H9 (cell line): ENCODE results near the gene PAQR7. TPM values are rescaled to one million over a fixed set of nuclear protein-coding genes. Genes with fewer than 3 reads are reported as not detected.

Experiments used
- DNase-seq: peaks from one replicate; pipeline ENCODE4 v3.0.0-alpha.2; 2017
- H2AFZ ChIP-seq: one replicate; pipeline ENCODE4 v1.6.1; 2013; ENCODE audit warnings: mild to moderate bottlenecking, low read length, control low read depth, moderate library complexity
- H2AK5ac ChIP-seq: 2 replicates; pipeline ENCODE4 v1.6.1; 2013; ENCODE audit warnings: low read length, control low read depth, mixed read lengths; ENCODE audit not compliant: insufficient read length
- H2BK120ac ChIP-seq: one replicate; pipeline ENCODE4 v1.6.1; 2013; ENCODE audit warnings: low read depth, mild to moderate bottlenecking, low read length, control low read depth, inconsistent platforms; ENCODE audit not compliant: poor library complexity, severe bottlenecking
- H2BK12ac ChIP-seq: 2 replicates; pipeline ENCODE4 v1.6.1; 2013; ENCODE audit warnings: low read length, control low read depth, mixed read lengths, low read depth; ENCODE audit not compliant: insufficient read length
- H2BK15ac ChIP-seq: 2 replicates; pipeline ENCODE4 v1.6.1; 2013; ENCODE audit warnings: low read depth, low read length, control low read depth
- H2BK20ac ChIP-seq: one replicate; pipeline ENCODE4 v1.6.1; 2013; ENCODE audit warnings: low read depth, mild to moderate bottlenecking, low read length, control low read depth, inconsistent platforms; ENCODE audit not compliant: poor library complexity, severe bottlenecking
- H2BK5ac ChIP-seq: 2 replicates; pipeline ENCODE4 v1.6.1; 2013; ENCODE audit warnings: low read length, control low read depth, mixed read lengths; ENCODE audit not compliant: insufficient read length
- H3K14ac ChIP-seq: 2 replicates; pipeline ENCODE4 v1.6.1; 2013; ENCODE audit warnings: low read length, control low read depth; ENCODE audit not compliant: insufficient read depth
- H3K18ac ChIP-seq: 2 replicates; pipeline ENCODE4 v1.6.1; 2013; ENCODE audit warnings: low read depth, mild to moderate bottlenecking, mixed read lengths, low read length, control low read depth; ENCODE audit not compliant: insufficient read length
- H3K23ac ChIP-seq: 2 replicates; pipeline ENCODE4 v1.6.1; 2013; ENCODE audit warnings: low read length, control low read depth, mixed read lengths, low read depth; ENCODE audit not compliant: insufficient read length
- H3K23me2 ChIP-seq: 2 replicates; pipeline ENCODE4 v1.6.1; 2013; ENCODE audit warnings: low read depth, mild to moderate bottlenecking, mixed read lengths, low read length, control low read depth; ENCODE audit not compliant: insufficient read length, poor library complexity, severe bottlenecking
- H3K27ac ChIP-seq: 2 replicates; pipeline ENCODE4 v1.5.1; 2013; ENCODE audit warnings: low read length, control low read depth, mixed read lengths, low read depth; ENCODE audit not compliant: insufficient read length
- H3K27me3 ChIP-seq: 2 replicates; pipeline ENCODE4 v1.6.1; 2013; ENCODE audit warnings: low read length, control low read depth, inconsistent platforms; ENCODE audit not compliant: insufficient read depth
- H3K4ac ChIP-seq: 2 replicates; pipeline ENCODE4 v1.6.1; 2013; ENCODE audit warnings: low read depth, mild to moderate bottlenecking, control low read depth, inconsistent platforms, low read length, moderate library complexity
- H3K4me1 ChIP-seq: 2 replicates; pipeline ENCODE4 v1.6.1; 2013; ENCODE audit warnings: low read length, control low read depth, inconsistent platforms; ENCODE audit not compliant: insufficient read depth
- H3K4me2 ChIP-seq: 2 replicates; pipeline ENCODE4 v1.6.1; 2013; ENCODE audit warnings: low read length, control low read depth, mixed read lengths; ENCODE audit not compliant: insufficient read length, insufficient read depth
- H3K56ac ChIP-seq: 2 replicates; pipeline ENCODE4 v1.6.1; 2013; ENCODE audit warnings: low read depth, mild to moderate bottlenecking, mixed read lengths, low read length, control low read depth; ENCODE audit not compliant: insufficient read length
- H3K79me1 ChIP-seq: 2 replicates; pipeline ENCODE4 v1.6.1; 2013; ENCODE audit warnings: low read depth, mild to moderate bottlenecking, moderate library complexity, low read length, control low read depth, inconsistent platforms; ENCODE audit not compliant: insufficient read depth, poor library complexity, severe bottlenecking
- H3K79me2 ChIP-seq: 2 replicates; pipeline ENCODE4 v1.6.1; 2013; ENCODE audit warnings: low read length, control low read depth, inconsistent platforms; ENCODE audit not compliant: insufficient read depth
- H3K9ac ChIP-seq: 2 replicates; pipeline ENCODE4 v1.6.1; 2013; ENCODE audit warnings: low read length, control low read depth, mixed read lengths; ENCODE audit not compliant: insufficient read length; ENCODE audit errors: extremely low read depth
- H3K9me3 ChIP-seq: one replicate; pipeline ENCODE4 v1.6.1; 2013; ENCODE audit warnings: low read depth, low read length, inconsistent platforms; ENCODE audit not compliant: control insufficient read depth
- H3T11ph ChIP-seq: one replicate; pipeline ENCODE4 v1.6.1; 2013; ENCODE audit warnings: mild to moderate bottlenecking, low read length, control low read depth, inconsistent platforms
- H4K20me1 ChIP-seq: one replicate; pipeline ENCODE4 v1.6.1; 2013; ENCODE audit not compliant: control insufficient read depth, insufficient read length, insufficient read depth
- H4K5ac ChIP-seq: 2 replicates; pipeline ENCODE4 v1.6.1; 2013; ENCODE audit warnings: low read depth, mild to moderate bottlenecking, mixed read lengths, low read length, control low read depth; ENCODE audit not compliant: insufficient read length
- H4K8ac ChIP-seq: replicated peaks from 2 replicates; pipeline ENCODE4 v1.6.1; 2013; ENCODE audit warnings: low read length, control low read depth, mixed read lengths, low read depth; ENCODE audit not compliant: insufficient read length
- H4K91ac ChIP-seq: 2 replicates; pipeline ENCODE4 v1.6.1; 2013; ENCODE audit warnings: low read depth, mild to moderate bottlenecking, moderate library complexity, mixed read lengths, low read length, control low read depth; ENCODE audit not compliant: insufficient read length
- H3K27ac Mint-ChIP-seq, 3 experiments: 2 replicates in 2 of 3; 3 replicates in 1 of 3; pipeline ENCODE4 v1.8.0; 2020 to 2021; ENCODE audit warnings: mixed read lengths in 3 of 3, mild to moderate bottlenecking in 1 of 3, moderate library complexity in 1 of 3
- H3K27me3 Mint-ChIP-seq: 2 replicates; pipeline ENCODE4 v1.8.0; 2021; ENCODE audit warnings: low read depth, mild to moderate bottlenecking, moderate library complexity, mixed read lengths
- H3K36me3 Mint-ChIP-seq, 3 experiments: 2 replicates in 2 of 3; 3 replicates in 1 of 3; pipeline ENCODE4 v1.8.0; 2020 to 2021; ENCODE audit warnings: low read depth in 3 of 3, mixed read lengths in 3 of 3; ENCODE audit not compliant: insufficient read depth in 1 of 3
- H3K4me1 Mint-ChIP-seq, 2 experiments: 2 replicates each; pipeline ENCODE4 v1.8.0; 2020; ENCODE audit warnings: mixed read lengths in 2 of 2
- H3K4me3 Mint-ChIP-seq, 2 experiments: 2 replicates in 1 of 2; 3 replicates in 1 of 2; pipeline ENCODE4 v1.8.0; 2020 to 2021; ENCODE audit warnings: mild to moderate bottlenecking in 2 of 2, mixed read lengths in 2 of 2, moderate library complexity in 1 of 2
- H3K9me3 Mint-ChIP-seq, 2 experiments: 2 replicates in 1 of 2; 3 replicates in 1 of 2; pipeline ENCODE4 v1.8.0; 2020; ENCODE audit warnings: mild to moderate bottlenecking in 2 of 2, mixed read lengths in 2 of 2, moderate library complexity in 1 of 2
- CTCF ChIP-seq: fragments of 200-600 bp; sonication (generic); conservative IDR thresholded peaks from 3 replicates; pipeline ENCODE4 v1.8.0; 2021; ENCODE audit warnings: antibody characterized with exemption, mild to moderate bottlenecking
- WGBS: extraction: QIAGEN DNeasy Blood & Tissue Kit; methylation state at CpG from one replicate; pipeline ENCODE4 v1.1.7; 2013; ENCODE audit warnings: missing lambda C conversion rate, low lambda C conversion rate, mixed read lengths; ENCODE audit not compliant: insufficient read length; ENCODE audit errors: extremely low coverage; 5-methylcytosine and 5-hydroxymethylcytosine counted together
- total RNA-seq: library from RNA; stranded (reverse); gene quantifications from 2 replicates; pipeline ENCODE4 v1.2.1, GENCODE V29; 2021

The PAQR7 gene
- total RNA-seq, 1 experiment from 2014 or later, result 6.3 TPM

GRCh38 chr1:25922056-25922970 lies 46.8 kb upstream of the PAQR7 start:
- Histone ChIP-seq H2BK120ac (no peak overlapping the region), H3K9me3 (no peaks in the 10 kb centered on the region), H2AK5ac (no peak overlapping the region), H3K4me1 (peaks cover 2% of the 10 kb centered on the region; the same call in 1 of the 2 replicates), H3K27me3 (no peaks in the 10 kb centered on the region), H2BK12ac (no peak overlapping the region), H3K18ac (peak overlapping the region; percentile 81), H3K27ac (no peak overlapping the region), H4K20me1 (no peaks in the 10 kb centered on the region), H3K9ac (peak overlapping the region; percentile 67), H3K79me2 (no peaks in the 10 kb centered on the region), H2AFZ (peak overlapping the region; percentile 88), H3T11ph (no peak overlapping the region), H3K23ac (no peak overlapping the region), H4K8ac (no peak overlapping the region), H3K79me1 (no peaks in the 10 kb centered on the region), H2BK5ac (no peak overlapping the region), H2BK15ac (no peak overlapping the region; the same call in 1 of the 2 replicates), H2BK20ac (no peak overlapping the region), H3K4me2 (peak overlapping the region; percentile 92), H4K91ac (no peak overlapping the region), H3K23me2 (peaks cover 18% of the 10 kb centered on the region), H4K5ac (no peak overlapping the region), H3K4ac (no peak overlapping the region), H3K14ac (peak overlapping the region; percentile 62; the same call in 1 of the 2 replicates), H3K56ac (no peak overlapping the region)
- Mint-ChIP-seq H3K9me3 (no peaks in the 10 kb centered on the region), H3K27ac (peak overlapping the region in 1 of 3 experiments; percentile 44; a peak in 1 of 7 replicates), H3K27me3 (peaks cover 32% of the 10 kb centered on the region), H3K4me3 (peak overlapping the region; percentile 69 to 83), H3K4me1 (peaks cover 28 to 41% of the 10 kb centered on the region in 2 experiments), H3K36me3 (no peaks in the 10 kb centered on the region)
- no peak for TF ChIP-seq CTCF
- WGBS, result no CpG with 5 or more reads among the region's 49 CpGs
- peak; percentile 74 for DNase-seq
